ENCODE data around the gene SPNS3. TPM values are rescaled to one million over a fixed set of nuclear protein-coding genes. Genes with fewer than 3 reads are reported as not detected.

Gene SPNS3
- total and polyA plus RNA-seq, 2 donors (not counting 3 experiments of a cell fraction or from before 2014, with no cell fraction given): 0.18 to 0.66 TPM

DNA sequence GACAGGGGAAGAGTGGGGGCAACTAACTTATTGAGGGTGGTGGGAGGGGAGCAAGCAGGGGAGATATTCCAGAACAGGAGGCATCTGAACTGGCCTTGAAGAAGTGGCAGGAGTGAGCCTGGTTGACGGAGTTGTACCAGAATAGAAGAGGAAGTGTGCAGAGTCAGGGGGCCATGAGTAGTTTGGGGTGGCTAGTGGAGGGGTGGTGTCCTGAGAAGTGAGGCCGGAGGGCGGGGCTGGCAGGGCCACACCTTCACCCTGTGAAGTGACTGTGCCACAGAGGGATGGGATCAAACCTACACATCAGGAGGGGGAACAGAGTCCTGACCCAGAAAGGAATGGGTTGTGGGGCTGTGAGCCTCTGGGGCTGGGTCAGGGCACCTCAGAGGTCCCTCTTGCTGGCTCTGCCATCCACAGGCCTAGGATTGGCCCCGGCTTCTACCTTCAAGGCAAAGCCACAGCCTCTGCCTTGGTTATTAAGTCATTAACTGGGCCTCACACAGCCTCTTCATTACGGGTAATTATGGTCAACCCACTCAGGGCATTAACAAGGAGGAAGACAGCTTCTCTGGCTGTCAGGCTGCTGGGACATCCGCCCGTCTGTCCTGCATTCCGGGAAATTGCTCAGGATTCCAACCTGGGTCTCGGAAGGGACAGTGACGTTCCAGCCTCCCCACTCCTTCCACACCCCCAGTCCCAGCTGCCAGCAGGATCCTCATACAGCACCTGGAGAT, 77.6 kb downstream of the SPNS3 start:
- no peak for DNase-seq (ENCODE audit: low read depth, low spot score)
- CTCF ChIA-PET: interaction anchor here (1.4 kb wide), 1 partner anchor 10 kb away, joined by 4 read pairs; no protein-coding TSS in a partner anchor
- POLR2A ChIA-PET: no interaction called here

More for the DNA sequence above, 77.6 kb downstream of the SPNS3 start:
- H3K27ac ChIP-seq (ENCODE audit: insufficient read depth, low read depth, low read length): no peak overlapping the region
- TF ChIP-seq POLR2AphosphoS5 (IDR thresholded peaks at IDR 0.05; ENCODE audit: insufficient read depth, low read depth, low read length) (no peak), FOS (IDR thresholded peaks at IDR 0.05; ENCODE audit: borderline replicate concordance, insufficient read depth, low read length) (no peak), GATA2 (IDR thresholded peaks at IDR 0.05; ENCODE audit: insufficient read depth, insufficient read length, low read depth, low read length) (no peak), MYC (IDR thresholded peaks at IDR 0.05; ENCODE audit: low read depth, low read length) (no peak), EZH2 (IDR thresholded peaks at IDR 0.05; ENCODE audit: borderline replicate concordance, low read depth, low read length, severe bottlenecking) (no peak), JUN (IDR thresholded peaks at IDR 0.05; ENCODE audit: borderline replicate concordance, insufficient read depth, insufficient read length, low read depth) (no peak), POLR2A (IDR thresholded peaks at IDR 0.05; ENCODE audit: low read depth, low read length) (no peak)
- TF ChIP-seq, protein P1, sequence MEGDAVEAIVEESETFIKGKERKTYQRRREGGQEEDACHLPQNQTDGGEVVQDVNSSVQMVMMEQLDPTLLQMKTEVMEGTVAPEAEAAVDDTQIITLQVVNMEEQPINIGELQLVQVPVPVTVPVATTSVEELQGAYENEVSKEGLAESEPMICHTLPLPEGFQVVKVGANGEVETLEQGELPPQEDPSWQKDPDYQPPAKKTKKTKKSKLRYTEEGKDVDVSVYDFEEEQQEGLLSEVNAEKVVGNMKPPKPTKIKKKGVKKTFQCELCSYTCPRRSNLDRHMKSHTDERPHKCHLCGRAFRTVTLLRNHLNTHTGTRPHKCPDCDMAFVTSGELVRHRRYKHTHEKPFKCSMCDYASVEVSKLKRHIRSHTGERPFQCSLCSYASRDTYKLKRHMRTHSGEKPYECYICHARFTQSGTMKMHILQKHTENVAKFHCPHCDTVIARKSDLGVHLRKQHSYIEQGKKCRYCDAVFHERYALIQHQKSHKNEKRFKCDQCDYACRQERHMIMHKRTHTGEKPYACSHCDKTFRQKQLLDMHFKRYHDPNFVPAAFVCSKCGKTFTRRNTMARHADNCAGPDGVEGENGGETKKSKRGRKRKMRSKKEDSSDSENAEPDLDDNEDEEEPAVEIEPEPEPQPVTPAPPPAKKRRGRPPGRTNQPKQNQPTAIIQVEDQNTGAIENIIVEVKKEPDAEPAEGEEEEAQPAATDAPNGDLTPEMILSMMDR (IDR thresholded peaks at IDR 0.05; ENCODE audit: extremely low read depth in 1 of 2, insufficient read depth in 1 of 2, low read depth in 1 of 2, low read length in 2 of 2): no peak
- TF ChIP-seq, protein P2, sequence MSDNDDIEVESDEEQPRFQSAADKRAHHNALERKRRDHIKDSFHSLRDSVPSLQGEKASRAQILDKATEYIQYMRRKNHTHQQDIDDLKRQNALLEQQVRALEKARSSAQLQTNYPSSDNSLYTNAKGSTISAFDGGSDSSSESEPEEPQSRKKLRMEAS (IDR thresholded peaks at IDR 0.05; ENCODE audit: insufficient read depth, insufficient read length): no peak
- no peak overlapping the region for H3K9ac ChIP-seq (replicated peaks; ENCODE audit: extremely low read depth, insufficient read depth, low read length)
- H4K20me1 ChIP-seq (replicated peaks; ENCODE audit: control insufficient read depth, extremely low read depth, insufficient read depth, low read length): no peaks in the 10 kb centered on the region
- no peaks in the 10 kb centered on the region for H3K27me3 ChIP-seq (ENCODE audit: control insufficient read depth in 2 of 2, insufficient read depth in 2 of 2, low read length in 2 of 2)
- no peaks in the 10 kb centered on the region for H3K9me3 ChIP-seq (replicated peaks; ENCODE audit: control insufficient read depth, insufficient read depth, low read length)
- no peak for FAIRE-seq
- intact Hi-C loops (cut with micrococcal nuclease) (no loop called here), dilution Hi-C loops (cut with MboI; ENCODE audit: extremely low pct_ligation_motif_present, low sequenced_read_pairs) (no loop called here)
- H3K4me1 ChIP-seq (ENCODE audit: control insufficient read depth, extremely low read depth, insufficient read depth, low read length): peaks cover 7% of the 10 kb centered on the region
- peaks cover 6% of the 10 kb centered on the region for H3K79me2 ChIP-seq (ENCODE audit: control insufficient read depth, insufficient read depth, low read length)
- peaks cover 0 to 21% of the 10 kb centered on the region in 2 experiments for H3K36me3 ChIP-seq (ENCODE audit: control insufficient read depth in 2 of 2, extremely low read depth in 1 of 2, insufficient read depth in 2 of 2, low read length in 2 of 2)
- no peak overlapping the region for H3K4me2 ChIP-seq (ENCODE audit: insufficient read depth, low read length)
- H3K4me3 ChIP-seq (replicated peaks in 1 of 3; ENCODE audit: insufficient read depth in 1 of 3, low read depth in 1 of 3, low read length in 3 of 3): no peak overlapping the region
- H2AFZ ChIP-seq (ENCODE audit: low read depth, low read length): no peak overlapping the region
- BruUV-seq (replicated peaks): no TSS peak
- no peaks in the 10 kb centered on the region for H3K9me1 ChIP-seq (replicated peaks; ENCODE audit: control insufficient read depth, extremely low read depth, insufficient read depth, low read length)

Data from endothelial cell of umbilical vein (primary cell).